C4-2B (cell line): Measurements from ENCODE around the gene RSPH6A.

Experiments
- H3K27ac ChIP-seq: fragments of 450-650 bp; 2 replicates; pipeline ENCODE4 v1.5.1; 2017
- CTCF ChIP-seq: fragments of 450-650 bp; conservative IDR thresholded peaks from 2 replicates; pipeline ENCODE4 v1.5.1; 2017; ENCODE audit warnings: mild to moderate bottlenecking
- ZFX ChIP-seq: fragments of 450-650 bp; IDR thresholded peaks from 2 replicates; pipeline ENCODE4 v1.6.1; 2017

RSPH6A gene

DNA sequence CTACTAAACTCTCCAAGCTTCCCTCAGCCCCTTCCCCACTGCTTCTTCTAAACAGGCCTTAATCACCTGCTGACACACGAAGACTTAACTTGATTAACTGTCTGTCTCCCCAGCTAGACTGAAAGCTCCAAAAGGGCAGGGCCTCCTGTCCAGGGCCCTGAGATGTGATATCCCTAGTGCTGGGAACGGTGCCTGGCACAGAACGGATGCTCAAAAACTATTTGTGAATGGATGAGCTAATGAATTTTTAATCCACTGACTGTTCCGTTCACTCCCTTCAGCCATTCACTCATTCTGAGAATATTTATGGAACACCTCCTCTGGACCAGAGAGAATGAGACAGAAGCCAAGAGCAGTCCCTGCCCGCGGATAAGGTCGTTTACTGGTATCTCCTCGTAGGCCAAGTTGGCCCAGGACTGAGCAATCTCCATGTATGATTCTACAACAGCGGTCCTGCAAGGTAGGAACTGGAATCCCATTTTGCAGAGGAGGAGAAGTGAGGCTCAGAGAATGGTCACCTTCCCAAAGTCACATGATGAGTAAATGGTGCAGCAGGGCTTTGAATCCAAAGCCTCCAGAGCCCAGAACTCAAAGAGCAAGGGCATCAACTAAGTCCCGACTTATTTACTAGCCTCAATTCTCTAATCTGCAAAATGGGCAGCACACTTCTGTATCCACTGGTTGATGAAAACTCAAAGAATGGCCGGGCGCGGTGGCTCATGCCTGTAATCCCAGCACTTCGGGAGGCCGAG, 25.9 kb downstream of the RSPH6A start:
- TF ChIP-seq ZFX (no peak), CTCF (no peak)
- no peak overlapping the region for H3K27ac ChIP-seq

GRCh38 chr19:45786533-45786894, 28.6 kb downstream of the RSPH6A start:
- H3K27ac ChIP-seq: no peak overlapping the region
- no peak for TF ChIP-seq ZFX
- no peak for TF ChIP-seq CTCF

GRCh38 chr19:45785781-45786532, 29.2 kb downstream of the RSPH6A start:
- no peak for TF ChIP-seq CTCF
- no peak for TF ChIP-seq ZFX
- H3K27ac ChIP-seq: no peak overlapping the region

- no peak overlapping the region for H3K27ac ChIP-seq
- TF ChIP-seq ZFX (no peak), CTCF (no peak)
Measured at GRCh38 chr19:45785097-45785496, 30.0 kb downstream of the RSPH6A start.

- TF ChIP-seq CTCF (no peak), ZFX (no peak)
- no peak overlapping the region for H3K27ac ChIP-seq
Measured at GRCh38 chr19:45784096-45784495, 31.0 kb downstream of the RSPH6A start.

- no peak overlapping the region for H3K27ac ChIP-seq
- no peak for TF ChIP-seq CTCF
- TF ChIP-seq ZFX: no peak
Measured at GRCh38 chr19:45782820-45783785, 32.0 kb downstream of the RSPH6A start.
